Measurements from ENCODE around the gene CEBPG.

Gene CEBPG

DNA sequence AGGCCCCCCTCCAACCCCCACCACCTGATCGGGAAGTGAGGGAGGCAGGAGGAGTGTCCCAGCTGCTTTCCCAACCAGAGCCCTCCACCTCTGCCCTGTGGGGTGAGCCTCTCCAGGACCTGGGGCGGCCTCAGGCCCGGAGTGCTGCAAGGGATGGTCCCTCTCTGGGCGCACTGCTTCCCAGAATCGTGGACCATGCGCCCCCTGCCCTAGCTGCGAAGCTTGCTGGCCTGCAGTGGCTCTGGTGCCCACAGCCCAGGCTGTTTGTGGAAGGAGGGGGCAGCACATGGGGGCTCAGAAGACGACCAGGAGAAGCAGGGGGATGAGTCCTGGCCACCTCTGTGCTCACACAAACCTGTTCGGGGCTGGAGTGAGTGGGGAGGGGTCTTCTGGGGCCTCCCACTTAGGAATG lies 33.6 kb downstream of the CEBPG start:
- DNase-seq (ENCODE audit: low read depth), result no peak

GRCh38 chr19:33407716-33408115 lies 34.2 kb downstream of the CEBPG start:
- no peak for DNase-seq (ENCODE audit: low read depth)

DNA sequence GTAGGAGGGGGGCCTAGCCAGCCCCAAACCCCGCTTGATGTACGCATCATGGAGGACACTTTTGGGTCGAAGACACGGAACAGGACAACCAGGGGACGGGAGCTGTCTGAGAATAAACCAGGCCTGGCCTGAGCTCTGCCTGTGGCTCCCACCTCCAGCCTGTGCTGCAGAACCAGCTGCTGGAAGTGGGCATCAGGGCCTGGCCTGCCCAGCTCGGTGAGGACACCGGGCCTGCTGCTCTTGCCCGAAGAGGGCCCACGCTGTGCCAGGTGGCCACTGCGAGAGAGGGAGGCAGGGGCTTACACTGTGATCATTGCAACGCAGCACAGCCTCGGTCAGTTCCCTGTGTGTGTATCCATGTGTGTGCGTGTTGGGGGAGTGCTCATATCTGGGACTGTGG lies 34.6 kb downstream of the CEBPG start:
- DNase-seq (ENCODE audit: low read depth), result no peak

- DNase-seq (ENCODE audit: low read depth), result no peak
Measured at GRCh38 chr19:33408538-33409434, 35.3 kb downstream of the CEBPG start.

DNA sequence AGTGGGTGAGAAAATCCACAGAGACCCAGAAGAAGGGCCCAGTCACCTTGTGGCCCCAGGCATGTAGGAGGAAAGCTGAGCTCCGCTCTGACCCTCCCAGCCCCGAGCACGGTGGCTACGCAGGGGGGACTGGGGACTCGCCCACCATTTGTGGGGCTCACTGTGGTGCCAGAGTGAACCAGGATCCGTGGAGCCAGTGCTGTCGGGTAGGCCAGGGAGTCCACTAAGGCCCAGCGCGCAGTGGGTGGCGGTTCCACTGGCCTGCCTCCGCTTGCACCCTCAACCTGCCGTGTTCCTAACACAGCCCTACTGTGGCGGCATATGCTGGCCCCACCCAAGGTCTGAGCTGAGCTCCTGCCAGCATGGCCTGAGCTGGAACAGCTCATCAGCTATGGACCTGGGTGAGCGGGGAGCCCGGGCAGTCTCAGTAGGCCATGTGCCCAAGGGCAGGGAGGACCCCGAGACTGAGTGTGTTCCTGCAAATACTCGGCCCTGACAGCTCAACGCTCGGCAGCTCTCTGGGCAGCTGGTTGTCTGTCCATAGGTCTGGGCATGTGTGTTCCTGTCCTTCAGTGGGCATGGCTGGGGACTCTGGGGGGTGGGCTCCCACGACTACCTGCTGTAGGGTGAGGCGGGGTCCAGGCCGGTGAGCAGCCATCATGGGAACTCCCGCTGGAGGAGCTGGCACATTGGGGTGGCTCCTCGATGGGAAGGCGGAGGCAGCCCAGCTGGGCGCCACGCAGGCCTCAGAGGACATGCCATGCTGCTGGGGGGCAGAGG lies 36.6 kb downstream of the CEBPG start:
- no peak for DNase-seq (ENCODE audit: low read depth)

- DNase-seq (ENCODE audit: low read depth), result no peak
Measured at GRCh38 chr19:33410915-33411401, 37.4 kb downstream of the CEBPG start.

DNA sequence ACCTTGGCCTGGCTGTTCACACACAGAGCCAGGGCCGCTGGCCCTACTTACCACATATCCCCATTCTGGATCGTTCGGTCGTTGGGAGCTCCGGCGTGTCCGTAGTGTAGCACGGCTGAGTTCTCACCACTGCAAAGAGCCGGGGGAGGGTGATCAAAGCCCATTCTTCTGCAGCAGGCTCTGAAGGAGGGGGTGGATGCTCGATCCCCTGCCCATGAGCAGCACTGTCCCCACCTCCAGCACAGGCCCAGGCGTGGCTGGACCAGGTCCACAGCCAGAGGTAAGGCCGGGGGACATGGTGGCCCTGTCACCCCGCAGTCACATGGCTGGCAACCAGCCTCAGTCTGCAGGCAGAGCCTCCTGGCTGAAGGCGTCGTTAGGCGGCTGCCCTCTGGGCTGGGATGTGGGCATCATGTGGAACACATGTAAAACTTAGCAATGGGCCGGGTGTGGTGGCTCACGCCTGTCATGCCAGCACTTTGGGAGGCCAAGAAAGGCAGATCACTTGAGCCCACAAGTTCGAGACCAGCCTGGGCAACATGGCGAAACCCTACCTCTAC lies 38.2 kb downstream of the CEBPG start:
- no peak for DNase-seq (ENCODE audit: low read depth)

GRCh38 chr19:33412601-33413425 lies 39.3 kb downstream of the CEBPG start:
- no peak for DNase-seq (ENCODE audit: low read depth)

- no peak for DNase-seq (ENCODE audit: low read depth)
Measured at GRCh38 chr19:33413426-33413725, 39.9 kb downstream of the CEBPG start.

DNA sequence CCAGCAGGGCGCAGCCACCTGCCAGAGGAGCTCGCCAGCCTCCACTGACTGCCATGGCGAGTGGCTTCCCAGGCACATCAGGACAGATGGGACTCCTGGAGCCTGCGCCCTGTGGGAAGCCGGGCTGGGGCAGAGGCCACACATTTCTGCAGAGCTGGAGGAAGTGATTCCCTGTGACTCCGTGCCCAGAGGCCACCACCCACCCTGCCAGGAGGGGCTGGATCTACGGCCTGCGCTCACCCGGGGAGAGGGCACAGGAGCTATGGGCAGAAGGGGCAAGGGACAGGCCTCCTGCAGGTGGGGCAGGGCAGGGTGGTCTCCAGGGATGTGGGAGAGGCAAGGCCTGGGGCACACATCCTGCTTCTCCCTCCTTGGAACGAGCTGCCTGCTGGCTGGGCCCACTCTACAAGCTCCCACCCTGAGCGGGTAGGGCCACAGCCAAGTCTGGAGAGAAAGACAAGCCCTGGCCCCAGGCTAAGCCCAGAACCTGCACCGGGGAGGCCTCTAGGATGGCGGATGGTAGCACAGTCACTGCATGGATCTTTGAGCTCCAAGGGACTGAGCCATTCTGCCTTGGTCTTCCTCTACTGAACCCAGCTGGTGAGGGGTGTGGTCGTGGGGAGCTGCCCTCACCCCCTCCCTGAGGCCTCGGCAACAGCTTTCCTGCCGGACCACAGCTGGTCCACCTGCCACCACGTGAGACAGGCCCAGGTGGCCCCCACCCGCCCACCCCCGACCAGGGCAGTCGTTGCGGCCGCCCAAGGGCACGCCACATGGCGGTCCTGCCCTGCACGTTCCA lies 40.6 kb downstream of the CEBPG start:
- no peak for DNase-seq (ENCODE audit: low read depth)

DNA sequence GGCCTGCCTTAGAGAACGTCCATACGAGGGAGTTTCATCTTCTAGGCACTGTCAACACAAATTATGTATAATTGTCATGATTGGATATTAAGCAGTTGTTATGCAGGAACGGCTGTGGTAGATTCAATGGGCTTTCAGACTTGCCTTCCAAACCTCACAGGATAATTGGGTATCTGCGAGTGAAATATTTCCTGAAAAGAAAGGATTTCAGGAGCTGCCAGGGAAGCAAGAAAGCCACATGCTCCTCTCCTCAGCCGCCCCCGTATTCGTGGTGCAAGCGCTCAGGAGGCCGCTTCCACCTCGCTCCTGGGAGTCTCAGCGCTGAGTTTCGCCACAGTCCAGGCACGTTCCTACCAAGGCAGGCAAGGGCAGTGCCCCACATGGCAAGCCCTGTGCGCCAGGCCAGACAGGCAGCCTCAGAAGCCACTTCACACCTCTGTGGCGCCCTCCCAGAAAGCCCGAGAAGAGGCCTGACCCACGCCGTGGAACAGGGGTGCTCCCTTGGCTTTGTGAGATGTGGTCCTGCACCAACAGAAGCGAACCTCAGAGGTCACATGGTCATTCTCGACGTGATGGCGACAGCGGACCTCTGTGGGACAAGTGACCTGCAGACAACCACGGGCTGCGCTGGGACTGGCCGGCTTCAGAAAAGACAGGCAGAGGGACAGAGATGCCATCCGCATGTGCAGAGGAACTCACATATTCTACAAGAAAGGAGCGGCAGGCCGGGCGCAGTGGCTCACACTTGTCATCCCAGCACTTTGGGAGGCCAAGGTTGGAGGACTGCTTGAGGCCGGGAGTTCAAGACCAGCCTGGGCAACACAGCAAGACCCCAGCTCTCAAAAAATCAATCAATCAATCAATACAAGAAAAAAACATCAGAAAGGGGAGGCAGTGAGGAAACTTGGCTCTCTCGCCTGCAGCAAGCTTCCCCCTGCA lies 41.4 kb downstream of the CEBPG start:
- no peak for DNase-seq (ENCODE audit: low read depth)

- DNase-seq (ENCODE audit: low read depth), result peak; percentile 46
Measured at GRCh38 chr19:33416307-33417215, 43.1 kb downstream of the CEBPG start.

- DNase-seq (ENCODE audit: low read depth), result no peak
Measured at GRCh38 chr19:33417751-33418150, 44.2 kb downstream of the CEBPG start.

DNA sequence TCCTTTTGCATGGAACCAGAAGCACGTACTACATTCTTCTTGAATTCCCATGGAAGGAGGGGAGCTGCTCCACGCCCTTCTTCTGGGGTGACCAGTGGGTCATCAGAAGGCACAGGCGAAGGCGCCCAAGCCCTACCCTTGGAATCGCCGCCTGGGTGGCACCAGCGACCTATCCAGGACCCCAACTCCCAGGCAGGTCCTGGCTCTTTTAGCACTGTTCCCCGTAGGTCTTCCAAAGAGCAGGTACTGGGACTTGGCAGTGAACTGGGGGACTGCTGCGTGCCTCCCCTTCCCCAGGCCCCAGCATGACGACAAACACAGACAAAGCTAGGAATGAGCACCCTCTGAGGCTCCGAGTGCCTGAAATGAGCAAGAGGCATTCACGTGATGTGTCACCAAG lies 45.0 kb downstream of the CEBPG start:
- DNase-seq (ENCODE audit: low read depth), result no peak

- DNase-seq (ENCODE audit: low read depth), result no peak
Measured at GRCh38 chr19:33418871-33419787, 45.6 kb downstream of the CEBPG start.

DNA sequence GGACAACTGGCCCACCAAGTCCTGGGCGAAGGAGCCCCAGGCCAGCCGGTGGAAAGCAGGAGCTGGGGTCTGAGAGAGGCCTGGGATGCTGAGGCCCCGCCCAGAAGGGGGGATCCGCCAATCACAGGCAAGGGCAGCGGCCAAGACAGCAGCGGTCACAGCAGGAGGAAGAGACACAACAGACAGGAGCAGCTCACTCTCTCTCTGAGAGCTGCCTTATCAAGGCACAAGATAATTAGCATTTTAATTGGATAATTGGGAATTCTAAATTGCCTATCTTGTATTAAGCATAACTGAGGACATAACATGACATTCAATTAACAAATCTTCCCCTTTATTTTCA lies 46.2 kb downstream of the CEBPG start:
- no peak for DNase-seq (ENCODE audit: low read depth)

DNA sequence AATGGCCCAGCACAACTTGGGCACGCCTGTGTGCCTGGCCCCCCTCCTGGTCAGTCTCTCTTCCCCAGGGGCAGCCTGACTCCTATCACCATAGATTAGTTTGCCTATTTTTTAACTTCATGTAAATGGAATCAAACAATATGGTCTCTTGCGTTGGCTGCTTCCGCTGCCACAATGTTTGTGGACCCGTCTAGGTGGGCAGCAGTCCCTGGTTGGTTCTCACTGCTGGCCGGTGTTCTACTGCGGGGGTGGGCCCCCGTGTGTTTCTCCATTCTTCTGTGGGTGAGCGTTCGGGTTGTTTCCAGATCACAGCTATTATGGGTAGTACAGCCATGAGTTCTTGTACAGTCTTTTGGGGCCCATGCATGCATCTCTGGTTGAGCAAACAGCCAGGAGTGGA lies 47.3 kb downstream of the CEBPG start:
- no peak for DNase-seq (ENCODE audit: low read depth)

GRCh38 chr19:33421368-33421767 lies 47.9 kb downstream of the CEBPG start:
- no peak for DNase-seq (ENCODE audit: low read depth)

All from stimulated activated CD8-positive, alpha-beta memory T cell treated with anti-CD3 and anti-CD28 coated beads, Interleukin-12 subunit alpha, Interleukin-12 subunit beta, amount 100 ng/mL, for 1 hour (primary cell).